Stimulated activated naive CD8-positive, alpha-beta T cell treated with anti-CD3 and anti-CD28 coated beads, Interleukin-15, amount 100 ng/mL, for 72 hours (primary cell): ENCODE measurements around the gene SPOP.
"Not testable (repeated sequence)": the region's sequence is repeated elsewhere in the genome, so short reads cannot be mapped to it uniquely, and the experiment has no call there.

Experiments used
- ATAC-seq: fragments of 150-1000 bp; cut with Tn5 transposase; 2 replicates; pipeline ENCODE4 v1.10.0; 2021; ENCODE audit warnings: mild to moderate bottlenecking, moderate library complexity
- DNase-seq, 2 donors: peaks; one replicate each; pipeline ENCODE4 v3.0.0; 2021 to 2022
- H3K27ac Mint-ChIP-seq, 2 donors: one replicate each; pipeline ENCODE4 v1.8.0; 2022; ENCODE audit warnings: mild to moderate bottlenecking in 2 of 2, mixed read lengths in 2 of 2, moderate library complexity in 2 of 2
- H3K27me3 Mint-ChIP-seq: one replicate; pipeline ENCODE4 v1.8.0; 2022; ENCODE audit warnings: mixed read lengths
- H3K4me1 Mint-ChIP-seq: one replicate; pipeline ENCODE4 v1.8.0; 2022; ENCODE audit warnings: mild to moderate bottlenecking, mixed read lengths
- H3K4me3 Mint-ChIP-seq, 2 donors: one replicate each; pipeline ENCODE4 v1.8.0; 2022; ENCODE audit warnings: mild to moderate bottlenecking in 2 of 2, mixed read lengths in 2 of 2, moderate library complexity in 1 of 2
- H3K9me3 Mint-ChIP-seq, 2 donors: one replicate each; pipeline ENCODE4 v1.8.0; 2022; ENCODE audit warnings: mixed read lengths in 2 of 2

The SPOP gene

DNA sequence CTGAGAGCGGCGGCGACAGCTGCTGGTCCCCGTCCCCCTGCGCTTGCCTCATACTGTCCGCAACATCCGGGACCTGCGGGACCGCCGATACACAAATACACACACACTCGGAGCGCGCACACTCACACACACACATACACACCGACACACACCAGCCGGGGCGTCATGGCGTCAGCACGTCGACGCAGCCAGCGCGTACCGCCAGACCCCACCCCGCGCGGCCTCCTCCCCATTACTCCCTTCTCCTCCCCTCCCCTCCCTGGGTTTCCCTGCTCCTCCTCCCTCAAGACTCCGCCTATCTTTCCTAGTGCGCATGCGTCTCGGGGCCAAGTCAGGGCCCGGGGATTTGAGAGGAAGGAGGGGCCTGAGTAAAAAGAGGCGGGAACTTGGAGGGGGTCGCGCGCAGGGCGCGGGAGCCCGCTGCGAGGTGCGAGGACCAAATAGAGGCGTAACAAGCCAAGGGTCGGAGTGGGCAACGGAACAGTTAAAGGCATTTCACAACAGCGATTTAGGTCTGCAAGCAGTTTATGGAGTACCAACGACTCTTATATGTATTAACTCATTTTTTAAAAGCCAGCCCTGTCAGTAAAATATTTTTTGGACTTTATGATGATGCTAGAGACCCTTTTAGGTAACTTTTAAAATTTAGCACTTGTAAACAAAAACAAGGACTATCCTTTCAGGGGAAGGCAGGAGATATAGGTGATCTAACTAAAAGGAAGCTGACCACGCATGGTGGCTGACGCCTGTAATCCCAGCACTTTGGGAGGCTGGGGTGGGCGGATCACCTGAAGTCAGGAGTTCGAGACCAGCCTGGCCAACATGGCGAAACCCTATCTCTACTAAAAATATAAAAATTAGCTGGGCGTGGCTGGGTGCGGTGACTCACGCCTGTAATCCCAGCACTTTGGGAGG, at the start of gene SPOP:
Gene SPOP, minus strand, starts transcription at position 165 of the 915 bp plus-strand sequence. CDS start 55,287 bp downstream, outside the sequence.
- ATAC-seq, result peak; percentile 94
- peak within 1 kb of the TSS; percentile 98 to 99 for H3K27ac Mint-ChIP-seq
- peaks cover 0 to 4% of the 10 kb centered on the region in 2 donors for H3K9me3 Mint-ChIP-seq
- peak within 1 kb of the TSS; percentile 80 to 93 for H3K4me3 Mint-ChIP-seq
- peaks cover 40% of the 10 kb centered on the region for H3K4me1 Mint-ChIP-seq
- H3K27me3 Mint-ChIP-seq, result no peaks in the 10 kb centered on the region
- peak; percentile 99 for DNase-seq

GRCh38 chr17:49727380-49727779, 49.5 kb upstream of the SPOP start:
- H3K4me1 Mint-ChIP-seq, result peaks cover 76% of the 10 kb centered on the region
- no peak overlapping the region for H3K4me3 Mint-ChIP-seq
- H3K27me3 Mint-ChIP-seq, result no peaks in the 10 kb centered on the region
- peaks cover 5% of the 10 kb centered on the region in 2 donors for H3K9me3 Mint-ChIP-seq
- peak overlapping the region in 1 of 2 donors; percentile 5 for H3K27ac Mint-ChIP-seq
- ATAC-seq, result no peak
- no peak for DNase-seq

DNA sequence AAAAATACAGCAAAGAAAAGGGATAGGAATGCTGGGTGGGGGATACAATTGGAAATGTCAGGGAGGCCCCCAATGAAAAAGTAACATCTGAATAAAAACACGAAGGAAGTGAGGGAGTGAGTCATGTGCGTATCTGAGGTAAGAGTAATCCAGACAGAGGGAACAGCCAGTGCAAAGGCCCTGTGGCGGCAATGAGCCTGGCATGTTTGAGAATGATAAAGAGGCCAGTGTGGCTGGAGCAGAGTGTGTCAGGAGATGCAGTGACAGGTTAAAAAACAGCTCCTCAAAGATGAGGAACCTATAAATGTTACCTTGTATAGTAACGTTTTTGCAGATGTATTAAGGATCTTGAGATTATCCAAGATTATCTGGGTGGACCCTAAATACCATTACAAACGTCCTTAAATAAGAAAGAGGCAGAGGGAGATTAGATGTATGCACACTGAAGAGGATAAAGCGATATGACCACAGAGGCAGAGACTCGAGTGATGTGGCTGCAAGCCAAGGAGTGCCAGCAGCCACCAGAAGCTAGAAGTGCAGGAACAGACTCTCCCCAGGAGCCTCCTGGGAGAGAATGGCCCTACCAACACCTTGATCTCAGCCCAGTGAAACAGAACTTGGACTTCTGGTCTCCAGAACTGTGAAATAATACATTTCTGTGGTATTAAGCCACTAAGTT, 47.7 kb upstream of the SPOP start:
- ATAC-seq, result no peak
- no peak for DNase-seq
- Mint-ChIP-seq H3K4me1 (peaks cover 71% of the 10 kb centered on the region), H3K27me3 (no peaks in the 10 kb centered on the region), H3K9me3 (peaks cover 5% of the 10 kb centered on the region in 2 donors), H3K4me3 (no peak overlapping the region), H3K27ac (no peak overlapping the region)

- peaks cover 60% of the 10 kb centered on the region for H3K4me1 Mint-ChIP-seq
- not testable (repeated sequence) for ATAC-seq, DNase-seq, H3K27ac Mint-ChIP-seq, H3K4me3 Mint-ChIP-seq, H3K9me3 Mint-ChIP-seq, H3K27me3 Mint-ChIP-seq
Measured at GRCh38 chr17:49724552-49724951, 46.7 kb upstream of the SPOP start.

DNA sequence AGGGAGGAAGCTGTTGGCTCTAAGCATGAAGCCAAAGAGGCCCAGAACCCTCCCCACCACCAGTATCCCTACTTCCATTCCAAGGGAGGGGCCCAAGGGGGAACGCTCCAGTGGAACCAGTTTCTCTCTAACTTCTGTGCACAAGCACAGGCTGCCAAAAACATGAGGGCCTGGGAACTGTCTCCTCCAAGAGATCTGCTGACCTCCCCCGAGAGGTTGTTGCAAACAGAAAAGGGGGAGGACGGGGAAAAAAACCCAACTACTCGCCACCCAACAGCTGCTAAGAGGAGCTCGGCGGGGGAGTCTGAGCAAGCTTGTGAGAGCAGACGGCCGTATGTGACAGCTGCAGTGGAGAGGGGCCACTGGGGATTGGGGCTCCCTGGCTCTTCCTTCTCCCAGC, 45.5 kb upstream of the SPOP start:
- H3K27me3 Mint-ChIP-seq, result no peaks in the 10 kb centered on the region
- H3K9me3 Mint-ChIP-seq, result peaks cover 5% of the 10 kb centered on the region in 2 donors
- peak overlapping the region; percentile 60 to 72 for H3K27ac Mint-ChIP-seq
- DNase-seq, result no peak
- ATAC-seq, result no peak
- peaks cover 49% of the 10 kb centered on the region for H3K4me1 Mint-ChIP-seq
- no peak overlapping the region for H3K4me3 Mint-ChIP-seq

DNA sequence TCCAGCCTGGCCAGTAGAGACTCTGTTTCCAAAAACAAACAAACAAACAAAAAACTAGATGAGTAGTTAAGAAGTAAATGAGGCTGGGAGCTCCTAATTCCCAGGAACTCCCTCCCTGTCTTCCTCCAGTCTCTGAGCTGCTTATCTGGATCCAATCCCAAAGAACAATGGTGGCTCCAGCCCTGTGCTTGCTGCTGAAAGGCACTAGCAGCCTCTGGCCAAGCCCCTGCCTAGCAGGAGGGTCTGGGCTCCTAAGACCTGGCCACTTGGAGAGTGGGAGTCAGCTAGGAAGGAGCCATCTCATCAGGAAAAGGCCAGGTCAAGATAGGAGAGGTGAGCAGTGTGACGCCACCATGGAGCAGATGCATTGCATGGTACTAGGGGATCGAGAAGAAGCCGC, 44.2 kb upstream of the SPOP start:
- ATAC-seq (no peak), DNase-seq (no peak)
- peaks cover 5% of the 10 kb centered on the region in 2 donors for H3K9me3 Mint-ChIP-seq
- peak overlapping the region in 1 of 2 donors; percentile 48 for H3K27ac Mint-ChIP-seq
- no peaks in the 10 kb centered on the region for H3K27me3 Mint-ChIP-seq
- peaks cover 48% of the 10 kb centered on the region for H3K4me1 Mint-ChIP-seq
- H3K4me3 Mint-ChIP-seq, result no peak overlapping the region

GRCh38 chr17:49717371-49717861, 39.5 kb upstream of the SPOP start:
- Mint-ChIP-seq H3K4me3 (peak overlapping the region; percentile 58 to 78), H3K27ac (peak overlapping the region; percentile 94 to 97), H3K27me3 (no peaks in the 10 kb centered on the region), H3K4me1 (peaks cover 51% of the 10 kb centered on the region), H3K9me3 (no peaks in the 10 kb centered on the region)
- DNase-seq (peak; percentile 18 to 59), ATAC-seq (peak; percentile 86)

DNA sequence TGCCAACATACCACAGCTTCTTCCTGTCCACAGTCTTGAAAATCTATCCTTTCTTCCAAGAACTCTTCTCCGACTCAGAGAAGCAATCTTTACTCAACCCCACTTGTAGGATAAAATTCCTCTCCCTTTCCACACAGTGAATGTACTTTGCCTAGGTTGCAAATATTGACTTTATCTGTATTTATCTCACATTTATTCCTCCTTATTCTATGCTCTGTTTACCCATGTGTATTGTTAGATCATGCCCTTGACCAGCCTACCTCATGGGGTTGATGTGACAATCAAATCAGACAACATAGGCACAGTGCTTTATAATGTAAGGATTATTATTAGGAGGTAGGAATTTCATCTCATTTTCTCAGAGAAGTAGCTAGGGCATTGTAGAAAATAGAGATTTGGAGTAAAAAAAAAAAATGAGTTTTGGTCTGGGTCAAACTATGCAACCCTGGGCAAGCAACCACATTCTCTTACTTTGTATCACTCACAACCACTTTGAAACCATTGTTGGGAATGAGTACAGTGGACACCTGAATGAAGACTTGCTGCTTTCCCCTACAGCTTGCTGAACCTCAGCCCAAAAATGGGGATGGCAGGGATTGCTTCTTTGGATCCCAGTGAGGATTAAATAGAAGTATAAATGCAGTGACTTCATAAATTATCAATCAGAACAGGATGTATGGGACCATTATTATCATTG, 38.9 kb upstream of the SPOP start:
- ATAC-seq (peak; percentile 52), DNase-seq (no peak)
- Mint-ChIP-seq H3K9me3 (no peaks in the 10 kb centered on the region), H3K4me1 (peaks cover 47% of the 10 kb centered on the region), H3K4me3 (peak overlapping the region; percentile 58 to 78), H3K27me3 (no peaks in the 10 kb centered on the region), H3K27ac (peak overlapping the region; percentile 95 to 97)

- H3K4me1 Mint-ChIP-seq, result peaks cover 52% of the 10 kb centered on the region
- H3K27me3 Mint-ChIP-seq, result no peaks in the 10 kb centered on the region
- H3K4me3 Mint-ChIP-seq, result peak overlapping the region; percentile 46 to 58
- DNase-seq (peak; percentile 34 to 59), ATAC-seq (peak; percentile 53)
- H3K27ac Mint-ChIP-seq, result peak overlapping the region; percentile 95 to 96
- H3K9me3 Mint-ChIP-seq, result no peaks in the 10 kb centered on the region
Measured at GRCh38 chr17:49715717-49716279, 37.9 kb upstream of the SPOP start.

DNA sequence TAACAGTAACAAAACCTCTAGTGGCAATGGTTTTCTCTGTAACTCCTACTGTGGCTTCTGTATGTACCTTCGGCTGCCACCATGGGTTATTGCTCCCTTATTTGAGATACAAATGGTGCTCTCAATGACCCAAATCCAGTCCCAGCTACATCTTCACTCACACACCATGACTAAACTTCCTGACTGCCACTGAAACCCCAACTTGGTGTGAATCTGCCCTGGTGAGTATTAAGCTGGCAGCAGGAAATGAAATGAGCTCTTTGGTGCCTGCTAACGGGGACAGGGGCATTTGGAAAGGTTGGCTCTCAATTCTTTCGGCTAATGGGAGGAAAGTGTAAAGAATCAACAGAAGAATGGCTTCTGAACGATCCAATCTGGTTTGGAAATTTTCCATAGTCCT, 37.3 kb upstream of the SPOP start:
- H3K27ac Mint-ChIP-seq, result peak overlapping the region; percentile 95 to 96
- H3K4me3 Mint-ChIP-seq, result peak overlapping the region; percentile 46 to 58
- DNase-seq (peak; percentile 15 to 56), ATAC-seq (peak; percentile 76)
- no peaks in the 10 kb centered on the region for H3K27me3 Mint-ChIP-seq
- peaks cover 54% of the 10 kb centered on the region for H3K4me1 Mint-ChIP-seq
- no peaks in the 10 kb centered on the region for H3K9me3 Mint-ChIP-seq

- Mint-ChIP-seq H3K4me1 (peaks cover 51% of the 10 kb centered on the region), H3K4me3 (peak overlapping the region; percentile 92), H3K9me3 (no peaks in the 10 kb centered on the region), H3K27me3 (no peaks in the 10 kb centered on the region), H3K27ac (peak overlapping the region; percentile 100)
- DNase-seq, result no peak
- ATAC-seq, result peak; percentile 19
Measured at GRCh38 chr17:49708515-49709183, 30.8 kb upstream of the SPOP start.

- H3K27me3 Mint-ChIP-seq, result no peaks in the 10 kb centered on the region
- H3K4me3 Mint-ChIP-seq, result peak within 1 kb of the TSS; percentile 92
- H3K4me1 Mint-ChIP-seq, result peaks cover 51% of the 10 kb centered on the region
- DNase-seq, result peak; percentile 97 to 99
- H3K9me3 Mint-ChIP-seq, result no peaks in the 10 kb centered on the region
- ATAC-seq, result peak; percentile 99
- H3K27ac Mint-ChIP-seq, result peak within 1 kb of the TSS; percentile 100
Measured at GRCh38 chr17:49707608-49708514, 30.0 kb upstream of the SPOP start, which contains the start of gene SLC35B1. Gene SLC35B1, minus strand, starts transcription at chr17:49707964. Its CDS starts 131 bp downstream, at chr17:49707833.

- peak overlapping the region; percentile 100 for H3K27ac Mint-ChIP-seq
- H3K9me3 Mint-ChIP-seq, result no peaks in the 10 kb centered on the region
- H3K4me1 Mint-ChIP-seq, result peaks cover 51% of the 10 kb centered on the region
- ATAC-seq, result no peak
- peak overlapping the region; percentile 92 for H3K4me3 Mint-ChIP-seq
- no peaks in the 10 kb centered on the region for H3K27me3 Mint-ChIP-seq
- DNase-seq, result no peak
Measured at GRCh38 chr17:49707246-49707607, 29.3 kb upstream of the SPOP start.

DNA sequence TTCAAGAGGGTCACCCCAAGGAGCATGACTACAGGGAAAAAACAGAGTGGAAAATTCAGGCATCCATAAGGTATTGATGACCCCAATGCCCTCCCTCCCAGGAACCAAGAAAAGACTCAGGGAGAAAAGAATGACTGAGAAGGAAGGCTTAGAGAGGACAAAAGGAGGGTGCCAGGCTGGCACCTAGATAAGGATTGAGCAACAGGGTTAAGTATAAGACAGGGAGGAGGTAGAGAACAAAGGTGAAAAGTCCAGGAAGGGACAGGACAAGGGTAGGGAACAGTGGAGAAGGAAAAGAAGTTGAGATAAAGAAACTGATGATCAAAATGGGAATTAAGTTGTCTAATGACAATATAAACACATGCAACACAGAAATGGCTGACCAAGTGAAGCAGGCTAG, 27.4 kb upstream of the SPOP start:
- Mint-ChIP-seq H3K27me3 (no peaks in the 10 kb centered on the region), H3K4me3 (no peak overlapping the region), H3K27ac (no peak overlapping the region), H3K4me1 (peaks cover 48% of the 10 kb centered on the region), H3K9me3 (no peaks in the 10 kb centered on the region)
- DNase-seq, result no peak
- no peak for ATAC-seq
